K562 (cell line): ENCODE data around the gene ANKLE2. TPM values are rescaled to one million over a fixed set of nuclear protein-coding genes. Genes with fewer than 3 reads are reported as not detected.

ENCODE experiments used
- CTCF ChIP-seq, 3 experiments: IDR thresholded peaks in 2 of 3; conservative IDR thresholded peaks in 1 of 3; 2 replicates each; pipeline ENCODE4 v1.5.1; 2011 to 2012; ENCODE audit warnings: low read length in 3 of 3, mild to moderate bottlenecking in 3 of 3, control low read depth in 2 of 3, improper control_type of control experiment in 1 of 3, inconsistent platforms in 1 of 3, low read depth in 1 of 3, mixed read lengths in 1 of 3, moderate library complexity in 1 of 3; ENCODE audit not compliant: insufficient read depth in 2 of 3
- EP400 ChIP-seq: fragments of 450-650 bp; IDR thresholded peaks from 2 replicates; pipeline ENCODE4 v1.6.1; 2017; ENCODE audit warnings: antibody characterized with exemption, mild to moderate bottlenecking, moderate library complexity
- FOXJ2 ChIP-seq: fragments of 200-800 bp; sonication (Bioruptor generic); IDR thresholded peaks from 2 replicates; pipeline ENCODE4 v1.6.1; 2016; ENCODE audit warnings: missing genetic modification characterization, missing compliant biosample characterization
- HOXB6 ChIP-seq: fragments of 250-450 bp; sonication (Bioruptor Pico); IDR thresholded peaks from 2 replicates; pipeline ENCODE4 v1.5.1; 2022; ENCODE audit warnings: mild to moderate bottlenecking, borderline replicate concordance
- LARP7 ChIP-seq: fragments of 450-650 bp; IDR thresholded peaks from 2 replicates; pipeline ENCODE4 v1.6.1; 2016
- MAFG ChIP-seq: fragments of 450-650 bp; conservative IDR thresholded peaks from 2 replicates; pipeline ENCODE4 v1.6.1; 2016; ENCODE audit warnings: missing genetic modification characterization, missing compliant biosample characterization
- NONO ChIP-seq, 2 experiments: fragments of 200-400 bp in 1 of 2; fragments of 450-650 bp in 1 of 2; formaldehyde crosslinking in 1 of 2; IDR thresholded peaks; 2 replicates each; pipeline ENCODE4 v1.6.1; 2017; ENCODE audit warnings: low read depth in 2 of 2, mild to moderate bottlenecking in 2 of 2, moderate library complexity in 2 of 2, low read length in 1 of 2
- SIX5 ChIP-seq, 2 experiments: IDR thresholded peaks; 2 replicates each; pipeline ENCODE4 v1.6.1; 2011; ENCODE audit warnings: low read length in 2 of 2, borderline replicate concordance in 1 of 2, low read depth in 1 of 2, mild to moderate bottlenecking in 1 of 2, moderate library complexity in 1 of 2; ENCODE audit not compliant: insufficient read depth in 1 of 2
- ZNF740 ChIP-seq, 3 experiments: fragments of 200-800 bp in 1 of 3; sonication (Bioruptor generic) in 1 of 3; sonication (generic) in 1 of 3; formaldehyde crosslinking in 1 of 3; IDR thresholded peaks; 2 replicates each; pipeline versions ENCODE4 v1.6.1 to v1.8.0; 2016 to 2022; ENCODE audit warnings: mild to moderate bottlenecking in 2 of 3, missing compliant biosample characterization in 2 of 3, missing genetic modification characterization in 2 of 3, missing genetic modification reagents in 1 of 3
- polyA plus RNA-seq, 8 experiments: library from polyadenylated mRNA; depleted of rRNA in 4 of 8; stranded (reverse) in 5 of 8; unstranded in 3 of 8; fragments of >200 nt; fragmentation: Nextera tagmentation in 2 of 8; fragmentation: Illumina TruSeq in 1 of 8; extraction: Ambion mirVana in 2 of 8; extraction: Trizol in 1 of 8; gene quantifications; 2 replicates each; pipeline versions ENCODE4 v1.2.1 to v1.2.3, GENCODE V29; 2011 to 2014; ENCODE audit warnings: inconsistent platforms in 1 of 8, missing spikeins in 1 of 8
- total RNA-seq, 7 experiments: library from RNA; depleted of rRNA in 6 of 7; stranded (reverse); fragments of >200 nt in 6 of 7; fragmentation: Illumina TruSeq in 2 of 7; extraction: Trizol in 2 of 7; gene quantifications; 2 replicates each; pipeline versions ENCODE4 v1.2.1 to v1.2.3, GENCODE V29; 2011 to 2021; ENCODE audit warnings: low replicate concordance in 1 of 7
- TF ChIP-seq, protein P1 (sequence below), 2 experiments: fragments of 450-650 bp; IDR thresholded peaks; 2 replicates each; pipeline ENCODE4 v1.6.1; 2016; ENCODE audit warnings: mild to moderate bottlenecking in 2 of 2, borderline replicate concordance in 1 of 2, low read depth in 1 of 2, moderate library complexity in 1 of 2
- TF ChIP-seq, protein P2 (sequence below), 2 experiments: IDR thresholded peaks; 2 replicates each; pipeline ENCODE4 v1.6.1; 2012; ENCODE audit warnings: improper control_type of control experiment in 2 of 2, low read depth in 2 of 2, low read length in 2 of 2, borderline replicate concordance in 1 of 2

The ANKLE2 gene
- total and polyA plus RNA-seq, 9 of the 15 experiments (the other 6 are each of a cell fraction or from before 2014, with no cell fraction given) = 3.2 to 57.7 (median 45.6) TPM

GRCh38 chr12:132761921-132762583 is 420 bp upstream of the ANKLE2 start (continued):
- TF ChIP-seq, protein P1, sequence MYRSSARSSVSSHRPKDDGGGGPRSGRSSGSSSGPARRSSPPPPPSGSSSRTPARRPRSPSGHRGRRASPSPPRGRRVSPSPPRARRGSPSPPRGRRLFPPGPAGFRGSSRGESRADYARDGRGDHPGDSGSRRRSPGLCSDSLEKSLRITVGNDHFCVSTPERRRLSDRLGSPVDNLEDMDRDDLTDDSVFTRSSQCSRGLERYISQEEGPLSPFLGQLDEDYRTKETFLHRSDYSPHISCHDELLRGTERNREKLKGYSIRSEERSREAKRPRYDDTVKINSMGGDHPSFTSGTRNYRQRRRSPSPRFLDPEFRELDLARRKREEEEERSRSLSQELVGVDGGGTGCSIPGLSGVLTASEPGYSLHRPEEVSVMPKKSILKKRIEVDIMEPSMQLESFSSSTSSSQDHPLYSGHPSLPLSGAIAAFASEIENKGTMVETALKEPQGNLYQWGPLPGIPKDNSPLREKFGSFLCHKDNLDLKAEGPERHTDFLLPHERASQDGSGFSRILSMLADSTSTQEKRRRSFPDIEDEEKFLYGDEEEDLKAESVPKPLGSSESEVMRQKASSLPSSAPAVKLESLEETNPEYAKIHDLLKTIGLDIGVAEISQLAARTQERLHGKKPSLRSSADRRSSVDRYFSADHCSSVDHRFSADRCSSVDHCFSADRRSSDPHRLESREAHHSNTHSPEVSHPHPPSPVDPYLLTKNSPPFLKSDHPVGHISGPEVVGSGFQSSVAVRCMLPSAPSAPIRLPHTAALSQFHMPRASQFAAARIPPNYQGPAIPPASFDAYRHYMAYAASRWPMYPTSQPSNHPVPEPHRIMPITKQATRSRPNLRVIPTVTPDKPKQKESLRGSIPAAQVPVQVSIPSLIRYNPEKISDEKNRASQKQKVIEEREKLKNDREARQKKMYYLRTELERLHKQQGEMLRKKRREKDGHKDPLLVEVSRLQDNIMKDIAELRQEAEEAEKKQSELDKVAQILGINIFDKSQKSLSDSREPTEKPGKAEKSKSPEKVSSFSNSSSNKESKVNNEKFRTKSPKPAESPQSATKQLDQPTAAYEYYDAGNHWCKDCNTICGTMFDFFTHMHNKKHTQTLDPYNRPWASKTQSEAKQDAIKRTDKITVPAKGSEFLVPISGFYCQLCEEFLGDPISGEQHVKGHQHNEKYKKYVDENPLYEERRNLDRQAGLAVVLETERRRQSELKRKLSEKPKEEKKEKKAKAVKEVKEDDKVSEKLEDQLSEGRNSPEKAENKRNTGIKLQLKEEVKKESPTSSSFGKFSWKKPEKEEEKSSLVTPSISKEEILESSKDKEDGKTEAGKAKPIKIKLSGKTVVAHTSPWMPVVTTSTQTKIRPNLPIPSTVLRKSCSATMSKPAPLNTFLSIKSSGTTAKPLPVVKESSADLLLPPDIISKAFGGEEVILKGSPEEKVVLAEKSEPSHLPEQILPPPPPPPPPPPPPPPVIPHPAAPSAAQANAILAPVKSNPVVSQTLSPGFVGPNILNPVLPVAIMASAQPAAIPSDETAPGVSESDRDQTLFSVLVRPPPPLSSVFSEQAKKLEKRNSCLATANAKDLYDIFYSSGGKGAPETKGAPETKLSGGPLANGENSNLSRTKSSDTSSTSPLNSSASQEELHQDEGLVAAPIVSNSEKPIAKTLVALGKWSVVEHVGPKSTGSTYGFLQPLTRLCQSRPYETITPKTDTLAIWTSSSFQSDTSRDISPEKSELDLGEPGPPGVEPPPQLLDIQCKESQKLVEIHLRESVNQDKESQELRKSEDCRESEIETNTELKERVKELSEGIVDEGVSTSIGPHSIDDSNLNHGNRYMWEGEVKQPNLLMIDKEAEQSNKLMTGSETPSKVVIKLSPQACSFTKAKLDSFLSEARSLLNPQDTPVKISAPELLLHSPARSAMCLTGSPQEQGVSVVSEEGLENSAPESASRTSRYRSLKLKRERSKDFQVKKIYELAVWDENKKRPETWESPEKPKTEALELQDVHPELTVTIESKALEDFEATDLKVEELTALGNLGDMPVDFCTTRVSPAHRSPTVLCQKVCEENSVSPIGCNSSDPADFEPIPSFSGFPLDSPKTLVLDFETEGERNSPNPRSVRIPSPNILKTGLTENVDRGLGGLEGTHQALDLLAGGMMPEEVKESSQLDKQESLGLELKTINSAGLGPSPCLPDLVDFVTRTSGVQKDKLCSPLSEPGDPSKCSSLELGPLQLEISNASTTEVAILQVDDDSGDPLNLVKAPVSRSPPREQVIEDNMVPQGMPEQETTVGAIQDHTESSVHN (IDR thresholded peaks at IDR 0.05; ENCODE audit: borderline replicate concordance in 1 of 2, low read depth in 1 of 2) = no peak
- TF ChIP-seq LARP7 = no peak
- TF ChIP-seq CTCF (IDR thresholded peaks at IDR 0.05 in 2 of 3, conservative IDR thresholded peaks at IDR 0.05 in 1 of 3; ENCODE audit: insufficient read depth in 2 of 3, low read depth in 1 of 3, low read length in 3 of 3) = peak in 2 of 3 experiments; percentile 32 to 36; a peak in 3 of 6 replicates
- peak in 1 of 2 experiments; percentile 53; a peak in 1 of 4 replicates for TF ChIP-seq NONO (IDR thresholded peaks at IDR 0.05; ENCODE audit: low read depth in 2 of 2, low read length in 1 of 2)
- peak; percentile 27 for TF ChIP-seq MAFG (tag)
- TF ChIP-seq HOXB6 = no peak
- TF ChIP-seq SIX5 (IDR thresholded peaks at IDR 0.05; ENCODE audit: borderline replicate concordance in 1 of 2, insufficient read depth in 1 of 2, low read depth in 1 of 2, low read length in 2 of 2) = no peak
- TF ChIP-seq EP400 = peak; percentile 59; the same call in 1 of the 2 replicates
- no peak for TF ChIP-seq ZNF740 (CRISPR knock-in tag; IDR thresholded peaks at IDR 0.05)
- no peak for TF ChIP-seq ZNF740 (tag; IDR thresholded peaks at IDR 0.05)
- TF ChIP-seq, protein P2, sequence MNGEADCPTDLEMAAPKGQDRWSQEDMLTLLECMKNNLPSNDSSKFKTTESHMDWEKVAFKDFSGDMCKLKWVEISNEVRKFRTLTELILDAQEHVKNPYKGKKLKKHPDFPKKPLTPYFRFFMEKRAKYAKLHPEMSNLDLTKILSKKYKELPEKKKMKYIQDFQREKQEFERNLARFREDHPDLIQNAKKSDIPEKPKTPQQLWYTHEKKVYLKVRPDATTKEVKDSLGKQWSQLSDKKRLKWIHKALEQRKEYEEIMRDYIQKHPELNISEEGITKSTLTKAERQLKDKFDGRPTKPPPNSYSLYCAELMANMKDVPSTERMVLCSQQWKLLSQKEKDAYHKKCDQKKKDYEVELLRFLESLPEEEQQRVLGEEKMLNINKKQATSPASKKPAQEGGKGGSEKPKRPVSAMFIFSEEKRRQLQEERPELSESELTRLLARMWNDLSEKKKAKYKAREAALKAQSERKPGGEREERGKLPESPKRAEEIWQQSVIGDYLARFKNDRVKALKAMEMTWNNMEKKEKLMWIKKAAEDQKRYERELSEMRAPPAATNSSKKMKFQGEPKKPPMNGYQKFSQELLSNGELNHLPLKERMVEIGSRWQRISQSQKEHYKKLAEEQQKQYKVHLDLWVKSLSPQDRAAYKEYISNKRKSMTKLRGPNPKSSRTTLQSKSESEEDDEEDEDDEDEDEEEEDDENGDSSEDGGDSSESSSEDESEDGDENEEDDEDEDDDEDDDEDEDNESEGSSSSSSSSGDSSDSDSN (IDR thresholded peaks at IDR 0.05; ENCODE audit: borderline replicate concordance in 1 of 2, low read depth in 2 of 2, low read length in 2 of 2) = peak; percentile 98 to 99
- TF ChIP-seq FOXJ2 (tag) = no peak
